GM12801 (cell line): ENCODE measurements around the gene KLHDC4.

Source experiments
- TF ChIP-seq, protein P1 (sequence below): IDR thresholded peaks from one replicate; pipeline ENCODE4 v1.5.1; 2011; ENCODE audit warnings: control low read depth; ENCODE audit not compliant: insufficient read length; ENCODE audit errors: extremely low read depth

Gene KLHDC4

GRCh38 chr16:87675111-87675719 is 90.6 kb downstream of the KLHDC4 start:
- TF ChIP-seq, protein P1, sequence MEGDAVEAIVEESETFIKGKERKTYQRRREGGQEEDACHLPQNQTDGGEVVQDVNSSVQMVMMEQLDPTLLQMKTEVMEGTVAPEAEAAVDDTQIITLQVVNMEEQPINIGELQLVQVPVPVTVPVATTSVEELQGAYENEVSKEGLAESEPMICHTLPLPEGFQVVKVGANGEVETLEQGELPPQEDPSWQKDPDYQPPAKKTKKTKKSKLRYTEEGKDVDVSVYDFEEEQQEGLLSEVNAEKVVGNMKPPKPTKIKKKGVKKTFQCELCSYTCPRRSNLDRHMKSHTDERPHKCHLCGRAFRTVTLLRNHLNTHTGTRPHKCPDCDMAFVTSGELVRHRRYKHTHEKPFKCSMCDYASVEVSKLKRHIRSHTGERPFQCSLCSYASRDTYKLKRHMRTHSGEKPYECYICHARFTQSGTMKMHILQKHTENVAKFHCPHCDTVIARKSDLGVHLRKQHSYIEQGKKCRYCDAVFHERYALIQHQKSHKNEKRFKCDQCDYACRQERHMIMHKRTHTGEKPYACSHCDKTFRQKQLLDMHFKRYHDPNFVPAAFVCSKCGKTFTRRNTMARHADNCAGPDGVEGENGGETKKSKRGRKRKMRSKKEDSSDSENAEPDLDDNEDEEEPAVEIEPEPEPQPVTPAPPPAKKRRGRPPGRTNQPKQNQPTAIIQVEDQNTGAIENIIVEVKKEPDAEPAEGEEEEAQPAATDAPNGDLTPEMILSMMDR = no peak

GRCh38 chr16:87674419-87674818 is 91.4 kb downstream of the KLHDC4 start:
- TF ChIP-seq, protein P1 = no peak

- TF ChIP-seq, protein P1 = no peak
These were observed 94.0 kb downstream of the KLHDC4 start for GRCh38 chr16:87671715-87672270.

DNA sequence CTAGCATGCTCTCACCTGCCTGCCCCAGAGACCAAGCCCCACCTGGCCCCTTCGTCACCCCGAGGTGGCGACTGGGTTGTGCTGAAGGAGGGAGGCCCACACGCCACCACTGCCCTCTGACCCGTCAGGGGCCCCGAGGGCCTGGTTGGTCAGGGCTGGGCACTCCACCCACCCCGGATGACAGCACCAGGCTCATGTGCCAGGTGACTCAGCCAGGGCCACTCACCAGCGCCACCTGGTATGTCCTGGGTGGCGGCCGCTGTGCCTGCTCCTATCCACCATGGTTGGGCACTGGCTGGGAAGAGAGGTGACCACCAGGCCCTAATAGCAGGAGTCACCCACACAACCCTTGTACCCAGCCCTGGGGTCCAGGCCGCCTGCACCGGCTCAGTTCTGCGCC is 94.6 kb downstream of the KLHDC4 start:
- TF ChIP-seq, protein P1 = no peak

DNA sequence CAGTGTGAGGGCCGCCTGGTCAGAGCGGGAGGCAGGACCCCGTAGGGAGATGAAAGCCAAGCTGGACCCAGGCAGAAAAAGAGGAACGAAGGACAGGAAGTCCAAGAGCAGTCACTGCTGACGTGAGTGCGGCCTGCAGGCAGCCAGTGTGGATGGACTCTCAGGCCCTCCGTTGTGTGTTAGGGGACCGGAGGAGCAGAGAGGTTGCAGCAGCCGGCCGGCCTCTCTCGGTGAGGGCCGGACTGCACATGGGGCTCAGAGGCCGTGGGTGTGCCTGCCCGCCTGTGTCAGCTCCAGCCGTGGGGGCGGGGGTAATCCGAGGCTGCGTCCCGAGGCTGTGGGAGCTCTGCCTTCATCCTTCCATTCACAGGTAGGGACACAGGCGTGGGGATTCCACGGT is 96.1 kb downstream of the KLHDC4 start:
- TF ChIP-seq, protein P1 = no peak

DNA sequence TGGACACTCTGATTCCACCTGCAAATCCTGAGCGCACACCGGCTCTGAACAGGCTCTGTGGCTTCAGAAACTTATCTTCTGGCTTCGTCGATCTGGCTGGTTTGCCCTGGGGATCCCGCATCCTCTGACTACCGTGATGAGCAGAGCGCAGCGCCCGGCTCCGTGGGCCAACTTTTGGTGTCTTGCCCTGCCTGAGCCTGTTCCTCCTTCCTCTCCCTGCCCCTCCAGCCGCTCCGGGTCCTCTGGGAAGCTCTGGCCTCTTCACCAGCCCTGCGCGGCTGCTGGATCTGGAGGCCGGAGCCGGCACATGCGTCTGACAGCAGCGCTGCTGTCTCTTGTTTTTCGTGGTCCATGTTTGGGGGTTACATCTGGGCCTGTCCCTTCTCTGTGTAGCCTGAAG is 97.8 kb downstream of the KLHDC4 start:
- TF ChIP-seq, protein P1 = no peak

DNA sequence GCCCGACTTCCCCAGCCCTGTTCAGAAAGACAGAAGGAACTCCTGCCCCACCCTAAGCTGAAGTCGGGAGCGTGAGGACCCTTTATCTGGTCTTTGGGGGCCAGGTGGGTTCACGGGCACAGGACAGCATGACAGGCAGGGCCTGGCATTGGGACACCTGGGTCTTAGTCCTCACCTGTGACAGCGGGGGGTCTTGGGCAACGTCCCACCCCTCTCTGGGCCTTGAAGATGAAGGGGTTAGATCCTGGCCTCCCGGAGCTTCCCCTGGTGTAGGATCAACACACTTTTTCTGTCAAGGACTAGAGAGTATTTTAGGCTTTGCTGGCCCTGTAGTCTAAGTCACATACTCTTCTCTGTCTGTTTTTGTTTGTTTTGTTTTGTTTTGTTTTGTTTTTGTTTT is 98.3 kb downstream of the KLHDC4 start:
- TF ChIP-seq, protein P1 = no peak
